ENCODE results near the gene DEPDC1B. TPM values are rescaled to one million over a fixed set of nuclear protein-coding genes. Genes with fewer than 3 reads are reported as not detected.
"Not testable (repeated sequence)": the region's sequence is repeated elsewhere in the genome, so short reads cannot be mapped to it uniquely, and the experiment has no call there.

DEPDC1B gene
- 10 to 100 TPM; 39.0 to 42.3 TPM for total RNA-seq

- ChIA-PET CTCF (interaction anchor here (0.7 to 4.1 kb wide), 11 partner anchors 8 to 144 kb away, joined by 3 to 31 read pairs (median 4); partner anchors contain the start of gene ELOVL7), POLR2A (interaction anchor here (0.6 to 2.1 kb wide), 15 partner anchors 9 to 1704 kb away, joined by 3 to 24 read pairs (median 4); partner anchors contain the start of genes DIMT1, ERCC8 and NDUFAF2)
- peaks cover 16% of the 10 kb centered on the region for H3K36me3 Mint-ChIP-seq (ENCODE audit: low read depth)
- peak within 1 kb of the TSS; percentile 85 for H3K27ac Mint-ChIP-seq
- H3K9me3 Mint-ChIP-seq = peaks cover 5% of the 10 kb centered on the region
- peak; percentile 90 for DNase-seq
- peaks cover 32% of the 10 kb centered on the region for H3K4me1 Mint-ChIP-seq
- peak within 1 kb of the TSS; percentile 90 for H3K4me3 Mint-ChIP-seq
- peaks cover 7% of the 10 kb centered on the region for H3K27me3 Mint-ChIP-seq
Measured at GRCh38 chr5:60699609-60700415, at the start of gene DEPDC1B. Gene DEPDC1B, minus strand, starts transcription at chr5:60700166. Its CDS starts 73 bp downstream, at chr5:60700093.

GRCh38 chr5:60744682-60745081, 44.7 kb upstream of the DEPDC1B start:
- Mint-ChIP-seq H3K4me3 (no peak overlapping the region), H3K27me3 (peaks cover 3% of the 10 kb centered on the region), H3K36me3 (ENCODE audit: low read depth) (no peaks in the 10 kb centered on the region), H3K27ac (no peak overlapping the region), H3K9me3 (peaks cover 7% of the 10 kb centered on the region), H3K4me1 (no peaks in the 10 kb centered on the region)
- DNase-seq = no peak
- CTCF ChIA-PET = no interaction called here
- POLR2A ChIA-PET = no interaction called here

GRCh38 chr5:60743511-60744314, 43.7 kb upstream of the DEPDC1B start:
- ChIA-PET POLR2A (no interaction called here), CTCF (no interaction called here)
- Mint-ChIP-seq H3K36me3 (ENCODE audit: low read depth) (no peaks in the 10 kb centered on the region), H3K4me3 (no peak overlapping the region), H3K9me3 (peaks cover 7% of the 10 kb centered on the region), H3K4me1 (no peaks in the 10 kb centered on the region), H3K27me3 (peaks cover 3% of the 10 kb centered on the region), H3K27ac (no peak overlapping the region)
- DNase-seq = no peak

GRCh38 chr5:60740322-60740721, 40.4 kb upstream of the DEPDC1B start:
- CTCF ChIA-PET = no interaction called here
- no peak for DNase-seq
- POLR2A ChIA-PET = no interaction called here
- peaks cover 7% of the 10 kb centered on the region for H3K9me3 Mint-ChIP-seq
- H3K4me1 Mint-ChIP-seq = no peaks in the 10 kb centered on the region
- H3K27ac Mint-ChIP-seq = no peak overlapping the region
- peaks cover 8% of the 10 kb centered on the region for H3K27me3 Mint-ChIP-seq
- no peaks in the 10 kb centered on the region for H3K36me3 Mint-ChIP-seq (ENCODE audit: low read depth)
- H3K4me3 Mint-ChIP-seq = no peak overlapping the region

GRCh38 chr5:60738933-60739332, 39.0 kb upstream of the DEPDC1B start:
- Mint-ChIP-seq H3K36me3 (ENCODE audit: low read depth) (no peaks in the 10 kb centered on the region), H3K27me3 (peaks cover 10% of the 10 kb centered on the region), H3K4me1 (no peaks in the 10 kb centered on the region), H3K9me3 (peaks cover 7% of the 10 kb centered on the region), H3K27ac (no peak overlapping the region), H3K4me3 (no peak overlapping the region)
- ChIA-PET CTCF (no interaction called here), POLR2A (no interaction called here)
- DNase-seq = no peak

- Mint-ChIP-seq H3K27me3 (peaks cover 10% of the 10 kb centered on the region), H3K9me3 (peaks cover 7% of the 10 kb centered on the region), H3K36me3 (ENCODE audit: low read depth) (no peaks in the 10 kb centered on the region), H3K4me3 (no peak overlapping the region), H3K4me1 (no peaks in the 10 kb centered on the region), H3K27ac (no peak overlapping the region)
- DNase-seq = no peak
- CTCF ChIA-PET = no interaction called here
- POLR2A ChIA-PET = no interaction called here
Measured at GRCh38 chr5:60738461-60738860, 38.5 kb upstream of the DEPDC1B start.

- H3K27me3 Mint-ChIP-seq = peaks cover 13% of the 10 kb centered on the region
- H3K4me3 Mint-ChIP-seq; CTCF ChIA-PET; POLR2A ChIA-PET; H3K9me3 Mint-ChIP-seq; DNase-seq; H3K36me3 Mint-ChIP-seq (ENCODE audit: low read depth); H3K27ac Mint-ChIP-seq; H3K4me1 Mint-ChIP-seq: not testable (repeated sequence)
Measured at GRCh38 chr5:60730858-60731257, 30.9 kb upstream of the DEPDC1B start.

GRCh38 chr5:60727033-60727679, 27.2 kb upstream of the DEPDC1B start:
- ChIA-PET POLR2A (no interaction called here), CTCF (no interaction called here)
- Mint-ChIP-seq H3K36me3 (ENCODE audit: low read depth) (no peaks in the 10 kb centered on the region), H3K4me1 (no peaks in the 10 kb centered on the region), H3K4me3 (no peak overlapping the region), H3K27ac (no peak overlapping the region), H3K9me3 (no peaks in the 10 kb centered on the region), H3K27me3 (peaks cover 12% of the 10 kb centered on the region)
- DNase-seq = no peak

- CTCF ChIA-PET = no interaction called here
- H3K27ac Mint-ChIP-seq = no peak overlapping the region
- no peak overlapping the region for H3K4me3 Mint-ChIP-seq
- no peaks in the 10 kb centered on the region for H3K9me3 Mint-ChIP-seq
- peaks cover 23% of the 10 kb centered on the region for H3K27me3 Mint-ChIP-seq
- no peaks in the 10 kb centered on the region for H3K36me3 Mint-ChIP-seq (ENCODE audit: low read depth)
- no peaks in the 10 kb centered on the region for H3K4me1 Mint-ChIP-seq
- DNase-seq = no peak
- POLR2A ChIA-PET = no interaction called here
Measured at GRCh38 chr5:60724126-60724525, 24.2 kb upstream of the DEPDC1B start.

- Mint-ChIP-seq H3K4me3 (no peak overlapping the region), H3K27ac (no peak overlapping the region), H3K9me3 (peaks cover 2% of the 10 kb centered on the region), H3K36me3 (ENCODE audit: low read depth) (no peaks in the 10 kb centered on the region), H3K4me1 (no peaks in the 10 kb centered on the region), H3K27me3 (peaks cover 23% of the 10 kb centered on the region)
- ChIA-PET POLR2A (no interaction called here), CTCF (no interaction called here)
- DNase-seq = no peak
Measured at GRCh38 chr5:60722416-60722815, 22.4 kb upstream of the DEPDC1B start.

- H3K4me1 Mint-ChIP-seq = no peaks in the 10 kb centered on the region
- H3K4me3 Mint-ChIP-seq = no peak overlapping the region
- no peak overlapping the region for H3K27ac Mint-ChIP-seq
- ChIA-PET POLR2A (no interaction called here), CTCF (no interaction called here)
- peaks cover 2% of the 10 kb centered on the region for H3K36me3 Mint-ChIP-seq (ENCODE audit: low read depth)
- DNase-seq = no peak
- H3K9me3 Mint-ChIP-seq = peaks cover 5% of the 10 kb centered on the region
- peaks cover 24% of the 10 kb centered on the region for H3K27me3 Mint-ChIP-seq
Measured at GRCh38 chr5:60719329-60719728, 19.4 kb upstream of the DEPDC1B start.

- H3K27ac Mint-ChIP-seq = no peak overlapping the region
- ChIA-PET CTCF (no interaction called here), POLR2A (interaction anchor here (0.7 kb wide), 1 partner anchor 18 kb away, joined by 3 read pairs; the partner anchor contains the start of gene DEPDC1B)
- peaks cover 7% of the 10 kb centered on the region for H3K9me3 Mint-ChIP-seq
- no peak for DNase-seq
- peaks cover 23% of the 10 kb centered on the region for H3K27me3 Mint-ChIP-seq
- no peak overlapping the region for H3K4me3 Mint-ChIP-seq
- peaks cover 2% of the 10 kb centered on the region for H3K36me3 Mint-ChIP-seq (ENCODE audit: low read depth)
- peaks cover under 1% of the 10 kb centered on the region for H3K4me1 Mint-ChIP-seq
Measured at GRCh38 chr5:60718166-60718892, 18.4 kb upstream of the DEPDC1B start.

All from activated CD4-positive, alpha-beta memory T cell treated with anti-CD3 and anti-CD28 coated beads, Interleukin-2, amount 10 ng/mL, durations not matched to agents 7 days and 5 days (primary cell).